Liver (tissue), 9 donors: Measurements from ENCODE around the gene HRH2. TPM values are rescaled to one million over a fixed set of nuclear protein-coding genes. Genes with fewer than 3 reads are reported as not detected.

Experiments
- DNase-seq: peaks from one replicate; pipeline ENCODE4 v3.0.0-alpha.2; 2017; ENCODE audit warnings: low spot score
- H3K27ac ChIP-seq, 2 donors: one replicate each; pipeline ENCODE4 v1.7.0; 2013; ENCODE audit warnings: inconsistent platforms in 2 of 2, low read length in 2 of 2, control low read depth in 1 of 2, low read depth in 1 of 2, mild to moderate bottlenecking in 1 of 2
- H3K27me3 ChIP-seq, 4 donors: one replicate each; pipeline versions ENCODE4 v1.6.1 to v1.7.0; 2013; ENCODE audit warnings: low read length in 3 of 4, inconsistent platforms in 1 of 4, mild to moderate bottlenecking in 1 of 4, moderate library complexity in 1 of 4; ENCODE audit not compliant: control insufficient read depth in 4 of 4, insufficient read depth in 4 of 4
- H3K36me3 ChIP-seq, 4 donors: one replicate each; pipeline versions ENCODE4 v1.6.1 to v1.7.0; 2013; ENCODE audit warnings: low read length in 3 of 4, mild to moderate bottlenecking in 3 of 4, low read depth in 1 of 4, moderate library complexity in 1 of 4; ENCODE audit not compliant: control insufficient read depth in 4 of 4, insufficient read depth in 3 of 4
- H3K4me1 ChIP-seq, 4 donors: one replicate each; pipeline versions ENCODE4 v1.6.1 to v1.7.0; 2013; ENCODE audit warnings: low read length in 3 of 4, mild to moderate bottlenecking in 3 of 4, moderate library complexity in 1 of 4; ENCODE audit not compliant: control insufficient read depth in 4 of 4, insufficient read depth in 4 of 4
- H3K4me3 ChIP-seq, 3 donors: one replicate each; pipeline versions ENCODE4 v1.6.1 to v1.7.0; 2013; ENCODE audit warnings: low read length in 3 of 3, control low read depth in 1 of 3, low read depth in 1 of 3, mild to moderate bottlenecking in 1 of 3
- H3K9ac ChIP-seq, 2 donors: one replicate each; pipeline ENCODE4 v1.7.0; 2013; ENCODE audit warnings: low read length in 2 of 2, mild to moderate bottlenecking in 2 of 2, moderate library complexity in 2 of 2, control low read depth in 1 of 2, low read depth in 1 of 2
- H3K9me3 ChIP-seq, 4 donors: one replicate each; pipeline versions ENCODE4 v1.6.1 to v1.7.0; 2013; ENCODE audit warnings: low read length in 3 of 4; ENCODE audit not compliant: control insufficient read depth in 4 of 4
- ATF3 ChIP-seq: IDR thresholded peaks from 2 replicates; pipeline ENCODE4 v1.6.1; 2016; ENCODE audit warnings: antibody characterized with exemption
- CTCF ChIP-seq: fragments of 150-350 bp; IDR thresholded peaks from 2 replicates; pipeline ENCODE4 v1.5.1; 2017; ENCODE audit warnings: improper control_type of control experiment, low read depth, low read length; ENCODE audit not compliant: missing input control
- EGR1 ChIP-seq, 2 donors: IDR thresholded peaks; 2 replicates each; pipeline ENCODE4 v1.6.1; 2016 to 2018; ENCODE audit warnings: antibody characterized with exemption in 2 of 2, low read depth in 2 of 2
- FOXA1 ChIP-seq: IDR thresholded peaks from 2 replicates; pipeline ENCODE4 v1.6.1; 2016; ENCODE audit warnings: antibody characterized with exemption
- FOXA2 ChIP-seq: IDR thresholded peaks from 2 replicates; pipeline ENCODE4 v1.6.1; 2016; ENCODE audit warnings: antibody characterized with exemption
- GABPA ChIP-seq, 2 donors: IDR thresholded peaks in 1 of 2; conservative IDR thresholded peaks in 1 of 2; 2 replicates each; pipeline ENCODE4 v1.6.1; 2016; ENCODE audit warnings: antibody characterized with exemption in 2 of 2, mild to moderate bottlenecking in 1 of 2, moderate library complexity in 1 of 2
- HNF4A ChIP-seq, 2 donors: conservative IDR thresholded peaks; 2 replicates each; pipeline ENCODE4 v1.6.1; 2016; ENCODE audit warnings: antibody characterized with exemption in 2 of 2, mild to moderate bottlenecking in 2 of 2
- HNF4G ChIP-seq: IDR thresholded peaks from 2 replicates; pipeline ENCODE4 v1.6.1; 2016; ENCODE audit warnings: antibody characterized with exemption
- JUND ChIP-seq, 2 donors: IDR thresholded peaks; 2 replicates each; pipeline ENCODE4 v1.6.1; 2016; ENCODE audit warnings: antibody characterized with exemption in 2 of 2
- MAX ChIP-seq: IDR thresholded peaks from 2 replicates; pipeline ENCODE4 v1.6.1; 2016; ENCODE audit warnings: antibody characterized with exemption
- NR2F2 ChIP-seq: IDR thresholded peaks from 2 replicates; pipeline ENCODE4 v1.6.1; 2016; ENCODE audit warnings: antibody characterized with exemption
- RAD21 ChIP-seq, 2 donors: IDR thresholded peaks; 2 replicates each; pipeline ENCODE4 v1.6.1; 2016; ENCODE audit warnings: antibody characterized with exemption in 2 of 2, mild to moderate bottlenecking in 2 of 2
- RXRA ChIP-seq, 2 donors: IDR thresholded peaks; 2 replicates each; pipeline ENCODE4 v1.6.1; 2017 to 2018; ENCODE audit warnings: antibody characterized with exemption in 2 of 2, mild to moderate bottlenecking in 1 of 2
- SP1 ChIP-seq: IDR thresholded peaks from 2 replicates; pipeline ENCODE4 v1.6.1; 2018; ENCODE audit warnings: antibody characterized with exemption, mild to moderate bottlenecking
- TAF1 ChIP-seq: conservative IDR thresholded peaks from 2 replicates; pipeline ENCODE4 v1.6.1; 2016; ENCODE audit warnings: antibody characterized with exemption, mild to moderate bottlenecking
- YY1 ChIP-seq: IDR thresholded peaks from 2 replicates; pipeline ENCODE4 v1.6.1; 2016; ENCODE audit warnings: antibody characterized with exemption, mild to moderate bottlenecking
- ZBTB33 ChIP-seq: IDR thresholded peaks from 2 replicates; pipeline ENCODE4 v1.6.1; 2016; ENCODE audit warnings: antibody characterized with exemption
- WGBS: extraction: QIAGEN DNeasy Blood & Tissue Kit; methylation state at CpG from one replicate; pipeline ENCODE4 v1.1.7; 2013; 5-methylcytosine and 5-hydroxymethylcytosine counted together
- polyA plus RNA-seq, 2 donors: library from polyadenylated mRNA; stranded (reverse) in 1 of 2; unstranded in 1 of 2; fragments of 200-250 nt in 1 of 2; fragments of >200 nt in 1 of 2; fragmentation: Nextera tagmentation in 1 of 2; extraction: Ambion mirVana in 1 of 2; gene quantifications; one replicate each; pipeline versions ENCODE4 v1.2.1 to v1.2.3, GENCODE V29; 2013 to 2015
- total RNA-seq, 2 donors: library from RNA; depleted of rRNA; stranded (reverse); fragments of >200 nt; gene quantifications; one replicate each; pipeline ENCODE4 v1.2.3, GENCODE V29; 2014
- donor health status: healthy.
- donor health status: healthy.
- donor health status: healthy.
- donor health status: healthy.
- donor health status: healthy.

Gene HRH2
- total and polyA plus RNA-seq, 4 donors, result 0.44 to 2.6 (median 1.3) TPM

DNA sequence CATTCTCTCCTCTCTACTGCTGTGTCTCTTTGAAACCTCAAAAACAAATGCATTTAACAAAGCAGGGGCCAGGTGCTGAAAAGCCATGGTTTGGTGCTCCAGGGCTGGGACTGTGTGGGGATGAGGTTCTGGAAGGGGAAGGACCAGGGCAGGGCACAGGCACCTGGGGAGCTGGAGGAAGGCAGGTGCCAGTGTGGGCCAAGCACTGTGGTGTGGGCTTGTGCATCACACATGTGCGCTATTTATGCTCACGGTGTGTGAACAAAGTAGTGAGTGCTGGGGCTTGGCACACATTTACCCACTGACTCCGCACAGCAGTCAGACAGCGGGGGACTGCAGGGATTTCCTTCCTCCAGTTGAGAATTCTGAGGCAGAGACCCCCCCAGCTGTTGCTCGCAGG, 10.1 kb downstream of the HRH2 start:
- no peaks in the 10 kb centered on the region for H3K4me1 ChIP-seq

DNA sequence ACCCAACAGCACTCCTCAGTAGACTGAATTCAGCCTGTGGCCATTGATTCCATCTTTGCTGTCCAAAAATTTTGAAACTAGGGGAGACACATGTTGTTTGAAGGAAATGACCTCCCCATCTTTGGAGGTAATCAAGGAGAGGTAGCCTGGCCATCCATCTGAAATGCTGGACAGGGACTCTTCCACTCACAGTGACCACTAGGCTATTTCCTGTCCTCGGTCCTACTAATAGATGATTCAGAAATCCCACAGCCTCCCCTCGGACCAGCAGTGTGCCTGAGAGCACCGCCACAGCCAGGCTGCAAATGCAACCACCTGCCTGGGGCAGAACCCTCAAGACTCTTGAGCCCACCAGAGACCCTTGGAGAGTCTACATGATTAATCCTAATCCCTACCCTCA, 12.5 kb downstream of the HRH2 start:
- peaks cover 0 to 2% (median 0%) of the 10 kb centered on the region in 4 donors for H3K27me3 ChIP-seq
- no peak overlapping the region for H3K27ac ChIP-seq
- TF ChIP-seq ZBTB33, result no peak
- TF ChIP-seq YY1, result no peak
- no peak for TF ChIP-seq CTCF
- no peak for TF ChIP-seq ATF3
- no peak for TF ChIP-seq FOXA2
- no peak for TF ChIP-seq EGR1 (IDR thresholded peaks at IDR 0.05; ENCODE audit: low read depth in 2 of 2)
- no peak for TF ChIP-seq GABPA (IDR thresholded peaks at IDR 0.05 in 1 of 2, conservative IDR thresholded peaks at IDR 0.05 in 1 of 2)
- TF ChIP-seq HNF4A (conservative IDR thresholded peaks at IDR 0.05), result no peak
- no peak for TF ChIP-seq TAF1
- no peak overlapping the region for H3K9ac ChIP-seq
- 90% methylated on average over 3 of the region's 3 CpGs for WGBS
- DNase-seq, result no peak
- no peaks in the 10 kb centered on the region for H3K9me3 ChIP-seq
- no peak overlapping the region for H3K4me3 ChIP-seq
- no peaks in the 10 kb centered on the region for H3K4me1 ChIP-seq
- H3K36me3 ChIP-seq, result no peaks in the 10 kb centered on the region

More for the DNA sequence above, 10.1 kb downstream of the HRH2 start:
- H3K9ac ChIP-seq, result no peak overlapping the region
- H3K4me3 ChIP-seq, result no peak overlapping the region
- 86% methylated on average over 5 of the region's 5 CpGs for WGBS
- no peak for DNase-seq
- no peaks in the 10 kb centered on the region for H3K27me3 ChIP-seq
- H3K27ac ChIP-seq, result no peak overlapping the region
- no peaks in the 10 kb centered on the region for H3K9me3 ChIP-seq
- no peak for TF ChIP-seq HNF4G
- TF ChIP-seq NR2F2, result no peak
- TF ChIP-seq RXRA (IDR thresholded peaks at IDR 0.05), result no peak
- no peak for TF ChIP-seq CTCF
- no peak for TF ChIP-seq FOXA1
- no peak for TF ChIP-seq SP1
- no peak for TF ChIP-seq ATF3
- no peak for TF ChIP-seq FOXA2
- TF ChIP-seq TAF1, result no peak
- TF ChIP-seq MAX, result no peak
- TF ChIP-seq JUND (IDR thresholded peaks at IDR 0.05), result no peak
- TF ChIP-seq EGR1 (IDR thresholded peaks at IDR 0.05; ENCODE audit: low read depth in 2 of 2), result no peak
- no peak for TF ChIP-seq RAD21 (IDR thresholded peaks at IDR 0.05)
- TF ChIP-seq YY1, result no peak
- no peak for TF ChIP-seq GABPA (IDR thresholded peaks at IDR 0.05 in 1 of 2, conservative IDR thresholded peaks at IDR 0.05 in 1 of 2)
- TF ChIP-seq HNF4A (conservative IDR thresholded peaks at IDR 0.05), result no peak
- no peak for TF ChIP-seq ZBTB33
- H3K36me3 ChIP-seq, result no peaks in the 10 kb centered on the region
